H1 (cell line): ENCODE results near the gene ACSL3. TPM values are rescaled to one million over a fixed set of nuclear protein-coding genes. Genes with fewer than 3 reads are reported as not detected.

ENCODE experiments used
- BACH1 ChIP-seq: IDR thresholded peaks from 2 replicates; pipeline ENCODE4 v1.6.1; 2012; ENCODE audit warnings: low read length, improper control_type of control experiment
- CBX8 ChIP-seq: fragments of 300-800, 300-1000 bp; sonication (generic); IDR thresholded peaks from 2 replicates; pipeline ENCODE4 v1.7.1; 2016; ENCODE audit warnings: low read depth, low read length, borderline replicate concordance
- CEBPB ChIP-seq: IDR thresholded peaks from 2 replicates; pipeline ENCODE4 v1.6.1; 2012; ENCODE audit warnings: low read depth, low read length
- EP300 ChIP-seq, 2 experiments: IDR thresholded peaks; 1 replicate in 1 of 2; 2 replicates in 1 of 2; pipeline ENCODE4 v1.6.1; 2011 to 2012; ENCODE audit warnings: low read depth in 2 of 2, low read length in 2 of 2, mild to moderate bottlenecking in 2 of 2, borderline replicate concordance in 1 of 2, inconsistent platforms in 1 of 2, moderate library complexity in 1 of 2
- JUN ChIP-seq: IDR thresholded peaks from 2 replicates; pipeline ENCODE4 v1.6.1; 2011; ENCODE audit warnings: low read depth, mild to moderate bottlenecking, improper control_type of control experiment, low read length
- MAFK ChIP-seq: IDR thresholded peaks from 2 replicates; pipeline ENCODE4 v1.6.1; 2012; ENCODE audit warnings: low read depth, mild to moderate bottlenecking, improper control_type of control experiment, low read length
- SAP30 ChIP-seq: fragments of 300-600 bp; sonication (generic); IDR thresholded peaks from 2 replicates; pipeline ENCODE4 v1.7.1; 2012; ENCODE audit warnings: low read length, moderate library complexity, mild to moderate bottlenecking, inconsistent platforms; ENCODE audit not compliant: insufficient read depth, insufficient replicate concordance
- SIN3A ChIP-seq, 2 experiments: IDR thresholded peaks in 1 of 2; conservative IDR thresholded peaks in 1 of 2; 2 replicates each; pipeline ENCODE4 v1.6.1; 2011 to 2012; ENCODE audit warnings: low read length in 2 of 2, improper control_type of control experiment in 1 of 2, low read depth in 1 of 2, mild to moderate bottlenecking in 1 of 2
- SRF ChIP-seq: IDR thresholded peaks from 2 replicates; pipeline ENCODE4 v1.6.1; 2011; ENCODE audit warnings: mild to moderate bottlenecking, low read depth, low read length, moderate library complexity
- SUZ12 ChIP-seq: fragments of 200-600 bp; sonication (generic); IDR thresholded peaks from 2 replicates; pipeline ENCODE4 v1.6.1; 2012; ENCODE audit warnings: mild to moderate bottlenecking, inconsistent platforms, low read length, moderate library complexity, mixed read lengths
- polyA plus RNA-seq, 7 experiments: library from polyadenylated mRNA; depleted of rRNA in 3 of 7; stranded (reverse) in 5 of 7; unstranded in 2 of 7; fragments of >200 nt in 5 of 7; fragments of 200-250 nt in 2 of 7; gene quantifications; 1 replicate in 5 of 7; 2 replicates in 1 of 7; 4 replicates in 1 of 7; pipeline versions ENCODE4 v1.2.1 to v1.2.3, GENCODE V29; 2011 to 2013; ENCODE audit warnings: missing spikeins in 2 of 7, mixed read lengths in 2 of 7
- total RNA-seq: library from RNA; stranded (reverse); fragmentation: NEBNext Ultra II Directional; extraction: Animal tissue kit (Norgen Biotek cat#: 25700); gene quantifications from 2 replicates; pipeline ENCODE4 v1.2.1, GENCODE V29; 2021
- TF ChIP-seq, protein P1 (sequence below): IDR thresholded peaks from 2 replicates; pipeline ENCODE4 v1.6.1; 2012; ENCODE audit warnings: inconsistent platforms

Gene ACSL3
- total and polyA plus RNA-seq, 2 of the 8 experiments (the other 6 are each of a cell fraction or from before 2014, with no cell fraction given): 37.5 to 98.1 TPM

DNA sequence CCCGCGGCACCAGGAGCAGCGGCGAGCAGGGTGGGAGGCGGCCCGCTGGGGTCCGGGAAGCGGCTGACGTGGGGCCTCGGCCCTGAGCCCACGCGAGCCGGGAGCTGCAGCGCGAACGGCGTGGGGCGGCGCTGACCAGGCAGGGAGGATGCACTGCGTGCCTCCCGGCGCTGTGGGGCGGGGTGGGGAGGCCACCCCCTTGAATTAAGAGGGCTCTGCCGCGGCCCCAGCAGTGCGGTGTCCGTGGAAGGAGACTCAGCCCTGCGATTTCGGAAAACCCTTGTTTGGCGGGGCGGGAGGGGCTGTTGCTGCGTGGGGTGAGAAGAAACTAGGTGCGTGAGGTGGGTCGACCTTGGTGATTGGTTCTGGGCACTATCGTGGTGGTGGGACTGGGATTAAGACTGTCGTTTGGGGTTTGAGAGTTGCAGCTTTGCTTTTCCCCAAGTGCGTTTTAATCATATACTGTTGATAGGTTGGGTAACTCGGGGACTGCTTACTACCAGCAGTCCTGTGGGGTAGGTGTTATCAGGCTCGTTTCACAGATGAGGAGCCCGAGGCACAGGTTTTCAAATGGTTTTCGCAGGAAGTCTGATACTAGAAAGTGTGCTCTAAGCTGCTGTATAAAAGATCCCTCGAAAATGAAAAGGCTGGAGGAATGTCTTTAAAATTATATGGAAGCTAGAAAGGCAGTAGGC lies 722 bp downstream of the ACSL3 start (continued):
- TF ChIP-seq MAFK: no peak
- no peak for TF ChIP-seq EP300 (IDR thresholded peaks at IDR 0.05; ENCODE audit: borderline replicate concordance in 1 of 2, low read depth in 2 of 2, low read length in 2 of 2)
- TF ChIP-seq SUZ12: no peak
- no peak for TF ChIP-seq CEBPB
- TF ChIP-seq CBX8: no peak
- TF ChIP-seq SRF: no peak
- peak; percentile 54; the same call in 1 of the 2 replicates for TF ChIP-seq BACH1
- no peak for TF ChIP-seq JUN
- TF ChIP-seq SIN3A (conservative IDR thresholded peaks at IDR 0.05 in 1 of 2, IDR thresholded peaks at IDR 0.05 in 1 of 2; ENCODE audit: low read depth in 1 of 2, low read length in 2 of 2): peak in 1 of 2 experiments; percentile 36; a peak in 1 of 4 replicates
- TF ChIP-seq SAP30: no peak
- TF ChIP-seq, protein P1, sequence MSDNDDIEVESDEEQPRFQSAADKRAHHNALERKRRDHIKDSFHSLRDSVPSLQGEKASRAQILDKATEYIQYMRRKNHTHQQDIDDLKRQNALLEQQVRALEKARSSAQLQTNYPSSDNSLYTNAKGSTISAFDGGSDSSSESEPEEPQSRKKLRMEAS: no peak
- TF ChIP-seq, all 59 proteins: peak for 4
